Adrenal gland (tissue), 5 donors: ENCODE measurements around the gene CCDC91.

Experiments used
- POLR2A ChIP-seq, 2 donors: fragments of 450-650 bp; IDR thresholded peaks; one replicate each; pipeline ENCODE4 v1.6.1; 2017; ENCODE audit warnings: antibody characterized with exemption in 2 of 2, mild to moderate bottlenecking in 2 of 2, moderate library complexity in 1 of 2
- TF ChIP-seq, protein P1 (sequence below), 6 experiments: fragments of 450-650 bp in 4 of 6; fragments of 200-600 bp in 2 of 6; sonication (generic) in 1 of 6; IDR thresholded peaks; 1 replicate in 5 of 6; 2 replicates in 1 of 6; pipeline versions ENCODE4 v1.5.1 to v1.8.0; 2016 to 2021; ENCODE audit warnings: antibody characterized with exemption in 6 of 6, mild to moderate bottlenecking in 2 of 6, moderate library complexity in 1 of 6
- donor health status: DM: no; HTN: no; CAD: no.

DNA sequence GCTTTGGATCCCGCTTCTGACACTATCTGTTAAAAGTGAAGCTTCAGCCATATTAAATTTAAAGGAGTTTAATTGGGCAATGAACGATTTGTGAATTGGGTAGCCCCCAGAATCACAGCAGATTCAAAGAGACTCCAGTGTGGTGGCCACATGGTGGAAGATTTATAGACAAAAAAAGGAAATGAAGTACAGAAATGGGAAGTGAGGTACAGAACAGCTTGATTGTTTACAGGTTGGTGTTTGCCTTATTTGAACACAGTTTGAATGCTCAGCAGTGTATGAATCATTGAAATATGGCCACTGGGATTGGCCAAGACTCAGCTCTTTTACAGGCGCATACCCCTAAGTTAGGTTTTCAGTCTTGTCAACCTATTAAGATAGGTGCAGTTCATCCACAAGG lies 21.9 kb downstream of the CCDC91 start:
- TF ChIP-seq, protein P1, sequence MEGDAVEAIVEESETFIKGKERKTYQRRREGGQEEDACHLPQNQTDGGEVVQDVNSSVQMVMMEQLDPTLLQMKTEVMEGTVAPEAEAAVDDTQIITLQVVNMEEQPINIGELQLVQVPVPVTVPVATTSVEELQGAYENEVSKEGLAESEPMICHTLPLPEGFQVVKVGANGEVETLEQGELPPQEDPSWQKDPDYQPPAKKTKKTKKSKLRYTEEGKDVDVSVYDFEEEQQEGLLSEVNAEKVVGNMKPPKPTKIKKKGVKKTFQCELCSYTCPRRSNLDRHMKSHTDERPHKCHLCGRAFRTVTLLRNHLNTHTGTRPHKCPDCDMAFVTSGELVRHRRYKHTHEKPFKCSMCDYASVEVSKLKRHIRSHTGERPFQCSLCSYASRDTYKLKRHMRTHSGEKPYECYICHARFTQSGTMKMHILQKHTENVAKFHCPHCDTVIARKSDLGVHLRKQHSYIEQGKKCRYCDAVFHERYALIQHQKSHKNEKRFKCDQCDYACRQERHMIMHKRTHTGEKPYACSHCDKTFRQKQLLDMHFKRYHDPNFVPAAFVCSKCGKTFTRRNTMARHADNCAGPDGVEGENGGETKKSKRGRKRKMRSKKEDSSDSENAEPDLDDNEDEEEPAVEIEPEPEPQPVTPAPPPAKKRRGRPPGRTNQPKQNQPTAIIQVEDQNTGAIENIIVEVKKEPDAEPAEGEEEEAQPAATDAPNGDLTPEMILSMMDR (IDR thresholded peaks at IDR 0.05): no peak
- TF ChIP-seq POLR2A (IDR thresholded peaks at IDR 0.05): no peak
